Lower lobe of right lung (tissue), 2 donors: ENCODE measurements around the gene DEFB114. TPM values are rescaled to one million over a fixed set of nuclear protein-coding genes. Genes with fewer than 3 reads are reported as not detected.

Experiments
- ATAC-seq, 2 donors: fragments of 200-7000 bp; cut with Tn5 transposase; one replicate each; pipeline ENCODE4 v1.9.1; 2020 to 2022; ENCODE audit warnings: mild to moderate bottlenecking in 2 of 2, moderate library complexity in 2 of 2
- DNase-seq: peaks from one replicate; pipeline ENCODE4 v3.0.0-alpha.2; 2020
- H3K27ac ChIP-seq: fragments of 200-600 bp; one replicate; pipeline ENCODE4 v1.8.0; 2022
- H3K27me3 ChIP-seq: fragments of 200-600 bp; one replicate; pipeline ENCODE4 v1.8.0; 2022; ENCODE audit warnings: low read depth
- H3K36me3 ChIP-seq: fragments of 200-600 bp; one replicate; pipeline ENCODE4 v1.8.0; 2022; ENCODE audit warnings: mild to moderate bottlenecking
- H3K4me1 ChIP-seq: fragments of 200-600 bp; one replicate; pipeline ENCODE4 v1.8.0; 2022
- H3K4me3 ChIP-seq: fragments of 200-600 bp; one replicate; pipeline ENCODE4 v1.8.0; 2022; ENCODE audit warnings: mild to moderate bottlenecking
- H3K9me3 ChIP-seq: fragments of 200-600 bp; one replicate; pipeline ENCODE4 v1.8.0; 2022
- intact Hi-C: fragments of 100-400 bp; cut with DNase I; formaldehyde crosslinking; loops from one replicate; pipeline ENCODE4 v1.11.0; 2022
- total RNA-seq: library from RNA; stranded (reverse); fragmentation: NEBNext Ultra II Directional; extraction: Animal tissue kit (Norgen Biotek cat#: 25700); gene quantifications from one replicate; pipeline ENCODE4 v1.2.1, GENCODE V29; 2021
- TF ChIP-seq, protein P1 (sequence below): fragments of 200-600 bp; IDR thresholded peaks from one replicate; pipeline ENCODE4 v1.8.0; 2022; ENCODE audit warnings: antibody characterized with exemption, mild to moderate bottlenecking
- donor health status: DM: no; HTN: yes; CAD: no; lungs with severe emphysema.

Gene DEFB114
- total RNA-seq, 1 donor from 2014 or later = not detected

DNA sequence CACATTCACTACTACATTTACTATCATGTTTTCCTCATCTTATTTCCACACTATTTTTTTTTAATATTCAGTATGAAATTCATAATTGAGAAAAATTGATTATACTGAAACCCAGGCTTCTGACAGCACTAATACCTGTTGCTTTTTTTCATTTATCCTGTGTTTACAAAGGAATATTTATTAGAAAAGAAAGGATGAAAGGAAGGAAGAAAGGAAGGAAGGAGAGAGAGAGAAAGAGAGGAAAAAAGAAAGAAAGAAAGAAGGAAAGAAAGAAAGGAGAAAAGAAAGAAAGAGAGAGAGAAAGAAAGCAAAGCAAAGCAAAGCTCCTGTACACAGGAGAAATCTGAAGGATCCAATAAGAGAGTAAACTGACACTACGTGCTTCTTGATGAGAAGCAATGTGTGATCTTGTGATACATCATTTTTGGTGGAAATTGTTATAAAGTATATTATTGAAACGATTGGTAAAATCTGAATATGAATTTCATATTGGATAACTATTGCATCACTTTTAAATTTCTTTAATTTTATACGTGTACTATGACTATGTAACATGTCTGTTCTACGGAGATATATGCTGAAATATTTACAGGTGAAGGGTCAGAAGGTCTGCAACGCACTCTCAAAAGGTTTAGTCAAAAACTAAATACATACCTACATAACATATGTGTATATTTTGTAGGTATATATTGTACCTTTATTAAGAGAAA lies 43.9 kb downstream of the DEFB114 start:
- Histone ChIP-seq H3K4me3 (no peak overlapping the region), H3K36me3 (no peaks in the 10 kb centered on the region), H3K4me1 (no peaks in the 10 kb centered on the region), H3K27me3 (no peaks in the 10 kb centered on the region), H3K9me3 (no peaks in the 10 kb centered on the region), H3K27ac (no peak overlapping the region)
- intact Hi-C loops = no loop called here
- TF ChIP-seq, protein P1, sequence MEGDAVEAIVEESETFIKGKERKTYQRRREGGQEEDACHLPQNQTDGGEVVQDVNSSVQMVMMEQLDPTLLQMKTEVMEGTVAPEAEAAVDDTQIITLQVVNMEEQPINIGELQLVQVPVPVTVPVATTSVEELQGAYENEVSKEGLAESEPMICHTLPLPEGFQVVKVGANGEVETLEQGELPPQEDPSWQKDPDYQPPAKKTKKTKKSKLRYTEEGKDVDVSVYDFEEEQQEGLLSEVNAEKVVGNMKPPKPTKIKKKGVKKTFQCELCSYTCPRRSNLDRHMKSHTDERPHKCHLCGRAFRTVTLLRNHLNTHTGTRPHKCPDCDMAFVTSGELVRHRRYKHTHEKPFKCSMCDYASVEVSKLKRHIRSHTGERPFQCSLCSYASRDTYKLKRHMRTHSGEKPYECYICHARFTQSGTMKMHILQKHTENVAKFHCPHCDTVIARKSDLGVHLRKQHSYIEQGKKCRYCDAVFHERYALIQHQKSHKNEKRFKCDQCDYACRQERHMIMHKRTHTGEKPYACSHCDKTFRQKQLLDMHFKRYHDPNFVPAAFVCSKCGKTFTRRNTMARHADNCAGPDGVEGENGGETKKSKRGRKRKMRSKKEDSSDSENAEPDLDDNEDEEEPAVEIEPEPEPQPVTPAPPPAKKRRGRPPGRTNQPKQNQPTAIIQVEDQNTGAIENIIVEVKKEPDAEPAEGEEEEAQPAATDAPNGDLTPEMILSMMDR = no peak
- ATAC-seq (no peak), DNase-seq (no peak)

DNA sequence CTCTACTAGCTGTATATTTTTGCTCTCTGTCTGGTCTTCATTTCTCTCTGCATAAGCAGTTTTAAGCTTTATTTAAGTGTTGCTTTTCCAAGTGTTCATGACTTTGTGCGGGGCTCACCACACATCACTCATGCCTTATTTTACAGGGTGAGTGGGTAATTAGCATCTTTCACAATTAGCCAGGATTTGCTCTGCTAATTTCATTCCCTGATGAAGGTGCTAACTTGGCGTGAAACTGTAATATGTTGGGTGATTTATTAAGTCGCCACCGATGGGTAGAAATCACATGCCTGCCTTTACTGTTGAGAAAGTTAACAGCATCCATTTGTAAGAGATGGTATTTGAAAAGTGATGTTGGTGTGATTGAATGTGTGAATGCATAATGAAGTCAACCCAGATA lies 44.7 kb downstream of the DEFB114 start:
- intact Hi-C loops = no loop called here
- H3K9me3 ChIP-seq = no peaks in the 10 kb centered on the region
- no peak for DNase-seq
- H3K36me3 ChIP-seq = no peaks in the 10 kb centered on the region
- TF ChIP-seq, protein P1 = no peak
- ATAC-seq = no peak
- H3K4me1 ChIP-seq = no peaks in the 10 kb centered on the region
- no peaks in the 10 kb centered on the region for H3K27me3 ChIP-seq
- H3K27ac ChIP-seq = no peak overlapping the region
- H3K4me3 ChIP-seq = no peak overlapping the region

DNA sequence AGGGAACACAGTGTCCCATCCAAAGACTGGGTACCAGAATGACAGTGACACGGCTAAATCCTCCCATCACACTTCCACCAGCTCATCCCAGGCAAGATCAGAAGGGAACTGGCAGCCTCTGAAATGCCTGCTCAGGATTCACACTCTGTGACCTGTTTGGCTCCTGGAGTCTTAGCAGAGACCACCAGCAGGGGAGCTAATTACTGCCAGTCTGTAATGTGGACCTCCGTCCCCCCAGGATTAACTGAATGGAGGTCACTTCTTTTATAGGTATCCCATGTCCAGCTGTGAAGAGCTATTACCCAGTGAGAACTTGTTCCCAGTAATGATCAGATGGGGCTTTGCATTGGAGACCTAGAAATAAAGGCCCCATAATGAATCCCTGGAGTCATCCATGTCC lies 45.2 kb downstream of the DEFB114 start:
- no peaks in the 10 kb centered on the region for H3K4me1 ChIP-seq
- ATAC-seq = no peak
- intact Hi-C loops = no loop called here

DNA sequence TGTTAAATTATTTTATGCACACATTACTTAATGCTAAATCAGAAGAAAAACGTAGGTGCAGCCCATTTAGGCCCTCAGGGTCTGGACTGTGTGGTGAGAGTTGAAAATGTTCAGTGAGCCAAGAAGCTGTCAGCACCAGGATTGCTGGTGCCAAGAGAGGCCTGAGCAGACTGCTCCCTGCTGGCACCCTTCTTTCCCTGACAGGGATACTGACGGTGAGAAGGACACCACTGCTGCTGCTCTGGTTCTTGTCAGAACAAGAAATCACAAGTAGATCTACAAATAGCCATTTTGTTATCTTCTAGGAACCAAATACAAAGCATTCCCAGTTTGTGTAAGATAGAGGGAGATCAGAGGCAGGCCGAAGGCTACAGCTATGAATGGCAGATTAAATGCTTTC lies 48.9 kb downstream of the DEFB114 start:
- intact Hi-C loops = no loop called here
- no peak overlapping the region for H3K4me3 ChIP-seq
- no peaks in the 10 kb centered on the region for H3K27me3 ChIP-seq
- no peaks in the 10 kb centered on the region for H3K4me1 ChIP-seq
- no peak for ATAC-seq
- TF ChIP-seq, protein P1 = no peak
- H3K36me3 ChIP-seq = no peaks in the 10 kb centered on the region
- H3K9me3 ChIP-seq = no peaks in the 10 kb centered on the region
- no peak overlapping the region for H3K27ac ChIP-seq
- DNase-seq = no peak

More for the DNA sequence above, 45.2 kb downstream of the DEFB114 start:
- Histone ChIP-seq H3K27ac (no peak overlapping the region), H3K36me3 (no peaks in the 10 kb centered on the region), H3K9me3 (no peaks in the 10 kb centered on the region), H3K4me3 (no peak overlapping the region), H3K27me3 (no peaks in the 10 kb centered on the region)
- TF ChIP-seq, protein P1 = no peak
- DNase-seq = no peak

DNA sequence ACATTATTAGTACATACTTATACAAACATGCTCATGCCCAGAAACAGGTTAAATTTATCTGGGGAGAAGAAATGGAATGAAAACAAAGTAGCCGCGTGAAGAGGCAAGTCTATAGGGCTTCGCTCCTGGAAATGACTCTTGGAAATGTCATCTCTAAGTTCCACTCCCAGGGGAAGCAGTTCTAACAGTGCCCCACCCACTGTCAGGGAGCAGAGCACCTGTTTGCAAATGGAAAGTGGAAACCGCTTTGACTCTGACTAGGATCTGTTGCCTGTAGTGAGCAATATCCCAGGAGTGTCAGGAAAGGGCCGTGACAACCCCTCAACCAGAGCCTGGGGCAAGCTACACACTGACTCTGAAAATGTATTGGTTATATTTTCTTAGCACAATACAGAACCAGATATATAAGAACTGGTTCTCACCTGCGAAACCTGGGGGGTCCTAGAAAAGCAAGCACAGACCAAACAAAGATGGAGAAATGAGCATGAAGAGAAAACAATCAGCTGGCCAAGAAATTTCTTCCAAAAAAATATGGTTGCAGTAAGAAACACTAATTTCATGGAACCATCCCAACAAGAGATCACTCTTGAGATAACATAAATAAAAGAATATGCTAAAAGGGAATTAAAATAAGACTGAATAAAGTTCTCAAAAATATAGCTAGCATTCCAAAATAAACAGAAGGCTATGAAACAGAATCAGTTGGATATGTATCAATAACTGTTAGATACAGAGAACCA lies 50.2 kb downstream of the DEFB114 start:
- no peaks in the 10 kb centered on the region for H3K9me3 ChIP-seq
- no peak overlapping the region for H3K27ac ChIP-seq
- DNase-seq = no peak
- no peak for ATAC-seq
- intact Hi-C loops = no loop called here
- no peaks in the 10 kb centered on the region for H3K36me3 ChIP-seq
- no peaks in the 10 kb centered on the region for H3K4me1 ChIP-seq
- H3K27me3 ChIP-seq = no peaks in the 10 kb centered on the region
- H3K4me3 ChIP-seq = no peak overlapping the region
- TF ChIP-seq, protein P1 = no peak
